Measurements from ENCODE around the gene FHAD1.

- no peak for TF ChIP-seq CTCF (IDR thresholded peaks at IDR 0.05)
- no peak for TF ChIP-seq POLR2A (IDR thresholded peaks at IDR 0.05)
These were observed 65.8 kb downstream of the FHAD1 start for GRCh38 chr1:15312626-15313411.

All from Peyer's patch (tissue), 4 donors.